ENCODE results near the gene NRIP3. TPM values are rescaled to one million over a fixed set of nuclear protein-coding genes. Genes with fewer than 3 reads are reported as not detected.

NRIP3 gene
- total RNA-seq, 1 experiment from 2014 or later: 2.1 TPM

DNA sequence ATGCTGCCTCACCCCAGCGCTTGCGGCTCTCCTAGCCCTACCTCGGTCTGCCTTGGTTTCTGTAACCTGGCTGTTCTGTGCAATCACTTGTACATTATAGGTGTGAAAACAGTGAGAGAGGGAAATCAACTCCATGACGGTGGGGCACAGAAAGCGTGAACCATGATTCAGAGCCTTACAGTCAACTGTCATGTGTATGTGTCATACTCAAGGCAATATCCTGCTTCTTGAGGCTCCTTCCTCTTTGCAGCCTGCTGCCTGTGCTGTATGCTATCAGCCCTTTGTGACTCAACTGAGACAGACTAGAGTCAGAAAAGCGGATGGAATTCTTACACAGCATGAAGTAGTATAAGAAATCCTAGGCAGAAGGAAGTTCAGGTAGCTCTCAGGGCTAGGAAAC lies 2.1 kb downstream of the NRIP3 start:
- Histone ChIP-seq H3K9me3 (ENCODE audit: insufficient read depth, low read depth) (no peaks in the 10 kb centered on the region), H3K4me1 (replicated peaks; ENCODE audit: insufficient read depth) (no peaks in the 10 kb centered on the region), H3K79me2 (ENCODE audit: low read depth) (no peaks in the 10 kb centered on the region), H3K36me3 (ENCODE audit: low read depth) (no peaks in the 10 kb centered on the region), H3K4me2 (no peak overlapping the region), H3K27me3 (ENCODE audit: insufficient read depth, low read depth) (peaks cover 20% of the 10 kb centered on the region), H3K9me2 (ENCODE audit: insufficient read depth) (no peaks in the 10 kb centered on the region), H2AFZ (no peak overlapping the region), H3K27ac (no peak overlapping the region), H3K4me3 (no peak overlapping the region), H4K20me1 (ENCODE audit: insufficient read depth) (no peaks in the 10 kb centered on the region), H3F3A (ENCODE audit: insufficient read depth, low read depth) (no peaks in the 10 kb centered on the region)
- BruUV-seq (replicated peaks): no TSS peak
- TF ChIP-seq EZH2 (IDR thresholded peaks at IDR 0.05; ENCODE audit: low read depth): no peak
- TF ChIP-seq, protein P1, sequence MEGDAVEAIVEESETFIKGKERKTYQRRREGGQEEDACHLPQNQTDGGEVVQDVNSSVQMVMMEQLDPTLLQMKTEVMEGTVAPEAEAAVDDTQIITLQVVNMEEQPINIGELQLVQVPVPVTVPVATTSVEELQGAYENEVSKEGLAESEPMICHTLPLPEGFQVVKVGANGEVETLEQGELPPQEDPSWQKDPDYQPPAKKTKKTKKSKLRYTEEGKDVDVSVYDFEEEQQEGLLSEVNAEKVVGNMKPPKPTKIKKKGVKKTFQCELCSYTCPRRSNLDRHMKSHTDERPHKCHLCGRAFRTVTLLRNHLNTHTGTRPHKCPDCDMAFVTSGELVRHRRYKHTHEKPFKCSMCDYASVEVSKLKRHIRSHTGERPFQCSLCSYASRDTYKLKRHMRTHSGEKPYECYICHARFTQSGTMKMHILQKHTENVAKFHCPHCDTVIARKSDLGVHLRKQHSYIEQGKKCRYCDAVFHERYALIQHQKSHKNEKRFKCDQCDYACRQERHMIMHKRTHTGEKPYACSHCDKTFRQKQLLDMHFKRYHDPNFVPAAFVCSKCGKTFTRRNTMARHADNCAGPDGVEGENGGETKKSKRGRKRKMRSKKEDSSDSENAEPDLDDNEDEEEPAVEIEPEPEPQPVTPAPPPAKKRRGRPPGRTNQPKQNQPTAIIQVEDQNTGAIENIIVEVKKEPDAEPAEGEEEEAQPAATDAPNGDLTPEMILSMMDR (conservative IDR thresholded peaks at IDR 0.05): no peak
- ChIA-PET CTCF (no interaction called here), POLR2A (ENCODE audit: unreplicated experiment) (no interaction called here)
- peak in 1 of 2 experiments; percentile 44 for DNase-seq
- intact Hi-C loops (cut with micrococcal nuclease; ENCODE audit: unreplicated experiment): no loop called here

DNA sequence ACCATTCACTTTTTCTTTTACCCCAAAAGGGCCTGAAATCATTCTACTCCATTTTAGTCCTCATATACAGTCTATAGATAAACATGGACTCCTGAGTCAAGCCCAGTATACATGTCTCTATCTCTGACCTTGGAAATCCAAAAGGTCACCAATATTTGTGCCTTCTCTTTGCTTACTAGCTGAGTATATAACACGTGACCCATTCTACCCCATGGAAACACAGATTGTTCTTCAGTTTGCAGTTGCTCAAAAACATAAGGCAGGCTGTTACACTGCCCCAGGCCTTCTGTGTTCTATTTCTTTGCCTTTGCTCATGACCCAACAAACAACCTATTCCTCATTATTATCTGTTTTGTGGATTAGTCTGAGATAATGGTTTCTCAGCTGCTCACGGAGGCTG lies 5.8 kb downstream of the NRIP3 start:
- POLR2A ChIA-PET (ENCODE audit: unreplicated experiment): no interaction called here
- no peak overlapping the region for H3K4me3 ChIP-seq
- H3K9me2 ChIP-seq (ENCODE audit: insufficient read depth): no peaks in the 10 kb centered on the region
- no peak for DNase-seq
- H3K9me3 ChIP-seq (ENCODE audit: insufficient read depth, low read depth): no peaks in the 10 kb centered on the region
- no peaks in the 10 kb centered on the region for H3K36me3 ChIP-seq (ENCODE audit: low read depth)
- no peak overlapping the region for H2AFZ ChIP-seq
- no peaks in the 10 kb centered on the region for H3F3A ChIP-seq (ENCODE audit: insufficient read depth, low read depth)
- H3K27me3 ChIP-seq (ENCODE audit: insufficient read depth, low read depth): peaks cover 3% of the 10 kb centered on the region; the same call in 1 of the 2 replicates
- CTCF ChIA-PET: no interaction called here
- BruUV-seq (replicated peaks): no TSS peak
- intact Hi-C loops (cut with micrococcal nuclease; ENCODE audit: unreplicated experiment): no loop called here
- no peaks in the 10 kb centered on the region for H3K79me2 ChIP-seq (ENCODE audit: low read depth)
- no peaks in the 10 kb centered on the region for H3K4me1 ChIP-seq (replicated peaks; ENCODE audit: insufficient read depth)
- H4K20me1 ChIP-seq (ENCODE audit: insufficient read depth): no peaks in the 10 kb centered on the region
- H3K4me2 ChIP-seq: no peak overlapping the region
- no peak for TF ChIP-seq EZH2 (IDR thresholded peaks at IDR 0.05; ENCODE audit: low read depth)
- TF ChIP-seq, protein P1 (conservative IDR thresholded peaks at IDR 0.05): no peak
- H3K27ac ChIP-seq: no peak overlapping the region

DNA sequence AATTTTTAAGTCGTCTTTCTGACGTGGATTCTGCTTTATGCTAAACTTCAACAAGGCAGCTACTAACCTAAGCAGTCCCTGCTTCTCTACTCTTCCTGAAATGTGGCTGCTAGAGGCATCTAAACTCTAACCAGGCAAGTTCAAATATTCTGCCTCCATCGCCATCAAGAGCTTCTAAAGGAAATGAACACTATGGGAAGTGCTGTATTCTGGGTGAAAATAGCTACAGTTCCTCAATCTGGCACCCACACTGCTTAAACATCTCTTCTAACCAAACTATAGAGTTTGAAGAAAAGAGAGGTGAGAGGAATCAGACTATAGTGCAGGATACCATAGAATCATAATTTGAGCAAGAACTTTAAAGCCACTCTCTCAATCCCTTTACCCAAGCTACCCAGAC lies 6.3 kb downstream of the NRIP3 start:
- Histone ChIP-seq H3K27ac (no peak overlapping the region), H3K4me3 (no peak overlapping the region), H3K9me3 (ENCODE audit: insufficient read depth, low read depth) (no peaks in the 10 kb centered on the region), H3K4me2 (no peak overlapping the region), H3K4me1 (replicated peaks; ENCODE audit: insufficient read depth) (no peaks in the 10 kb centered on the region), H2AFZ (no peak overlapping the region), H4K20me1 (ENCODE audit: insufficient read depth) (no peaks in the 10 kb centered on the region), H3F3A (ENCODE audit: insufficient read depth, low read depth) (no peaks in the 10 kb centered on the region), H3K36me3 (ENCODE audit: low read depth) (no peaks in the 10 kb centered on the region), H3K27me3 (ENCODE audit: insufficient read depth, low read depth) (no peaks in the 10 kb centered on the region), H3K79me2 (ENCODE audit: low read depth) (no peaks in the 10 kb centered on the region), H3K9me2 (ENCODE audit: insufficient read depth) (no peaks in the 10 kb centered on the region)
- ChIA-PET POLR2A (ENCODE audit: unreplicated experiment) (no interaction called here), CTCF (no interaction called here)
- intact Hi-C loops (cut with micrococcal nuclease; ENCODE audit: unreplicated experiment): no loop called here
- no peak for DNase-seq
- TF ChIP-seq, protein P1 (conservative IDR thresholded peaks at IDR 0.05): no peak
- TF ChIP-seq EZH2 (IDR thresholded peaks at IDR 0.05; ENCODE audit: low read depth): no peak
- BruUV-seq (replicated peaks): no TSS peak
